Spleen (tissue), 11 donors: Measurements from ENCODE around the gene MYOT. TPM values are rescaled to one million over a fixed set of nuclear protein-coding genes. Genes with fewer than 3 reads are reported as not detected.

Experiments used
- DNase-seq: peaks from one replicate; pipeline ENCODE4 v3.0.0-alpha.2; 2020
- H3K27ac ChIP-seq, 8 donors: fragments of 200-600 bp; sonication (generic) in 7 of 8; 1 replicate in 4 of 8; 2 replicates in 4 of 8; pipeline versions ENCODE4 v1.5.0 to v1.8.0; 2016 to 2021; ENCODE audit warnings: inconsistent platforms in 4 of 8, mild to moderate bottlenecking in 4 of 8, moderate library complexity in 1 of 8
- H3K27me3 ChIP-seq, 7 donors: fragments of 200-600 bp; sonication (generic) in 6 of 7; replicated peaks in 1 of 7; 1 replicate in 4 of 7; 2 replicates in 3 of 7; pipeline versions ENCODE4 v1.5.0 to v1.8.0; 2016 to 2021; ENCODE audit warnings: inconsistent platforms in 3 of 7, mild to moderate bottlenecking in 1 of 7
- H3K36me3 ChIP-seq, 6 donors: fragments of 200-600 bp; sonication (generic) in 5 of 6; 1 replicate in 4 of 6; 2 replicates in 2 of 6; pipeline versions ENCODE4 v1.5.0 to v1.8.0; 2016 to 2021; ENCODE audit warnings: inconsistent platforms in 2 of 6
- H3K4me1 ChIP-seq, 6 donors: fragments of 200-600 bp; sonication (generic) in 5 of 6; 1 replicate in 3 of 6; 2 replicates in 3 of 6; pipeline versions ENCODE4 v1.5.0 to v1.8.0; 2016 to 2021; ENCODE audit warnings: inconsistent platforms in 3 of 6
- H3K4me3 ChIP-seq, 8 donors: fragments of 200-600 bp; sonication (generic) in 7 of 8; 1 replicate in 4 of 8; 2 replicates in 4 of 8; pipeline versions ENCODE4 v1.5.0 to v1.8.0; 2016 to 2021; ENCODE audit warnings: inconsistent platforms in 4 of 8, mild to moderate bottlenecking in 4 of 8, moderate library complexity in 2 of 8
- H3K9me3 ChIP-seq, 8 donors: fragments of 200-600 bp; sonication (generic) in 7 of 8; 1 replicate in 4 of 8; 2 replicates in 4 of 8; pipeline versions ENCODE4 v1.5.0 to v1.8.0; 2016 to 2021; ENCODE audit warnings: inconsistent platforms in 4 of 8
- POLR2A ChIP-seq, 3 donors: fragments of 450-650 bp; IDR thresholded peaks; one replicate each; pipeline ENCODE4 v1.5.1; 2017; ENCODE audit warnings: antibody characterized with exemption in 3 of 3, mild to moderate bottlenecking in 1 of 3
- POLR2AphosphoS5 ChIP-seq, 3 donors: sonication (generic); formaldehyde crosslinking; IDR thresholded peaks; one replicate each; pipeline ENCODE4 v1.5.1; 2017; ENCODE audit warnings: antibody characterized with exemption in 3 of 3
- WGBS, 5 donors: extraction: QIAGEN DNeasy Blood & Tissue Kit in 3 of 5; methylation state at CpG; one replicate each; pipeline versions ENCODE4 v1.1.5 to v1.1.7; 2013 to 2018; 5-methylcytosine and 5-hydroxymethylcytosine counted together
- intact Hi-C: fragments of 100-400 bp; cut with DNase I; formaldehyde crosslinking; loops from one replicate; pipeline ENCODE4 v1.15.0; 2023; ENCODE audit warnings: low total_unique reads
- polyA plus RNA-seq, 3 donors: library from polyadenylated mRNA; stranded (reverse); fragments of 200-250 nt; gene quantifications; one replicate each; pipeline ENCODE4 v1.2.1, GENCODE V29; 2013
- total RNA-seq, 7 donors: library from RNA; depleted of rRNA in 3 of 7; stranded (reverse); fragments of >200 nt in 3 of 7; fragmentation: NEBNext Ultra II Directional in 4 of 7; extraction: Animal tissue kit (Norgen Biotek cat#: 25700) in 4 of 7; gene quantifications; one replicate each; pipeline versions ENCODE4 v1.1.0 to v1.2.1, GENCODE V29; 2016 to 2021
- TF ChIP-seq, protein P1 (sequence below), 11 experiments: fragments of 200-600 bp in 7 of 11; fragments of 450-650 bp in 4 of 11; sonication (generic) in 4 of 11; IDR thresholded peaks in 8 of 11; conservative IDR thresholded peaks in 3 of 11; 1 replicate in 7 of 11; 2 replicates in 4 of 11; pipeline versions ENCODE4 v1.4.0 to v1.8.0; 2016 to 2021; ENCODE audit warnings: antibody characterized with exemption in 11 of 11, inconsistent platforms in 4 of 11, mild to moderate bottlenecking in 1 of 11
- donor health status: healthy with polysubstance abuse.
- donor health status: DM: no; HTN: no; CAD: no; lungs with moderate emphysema.
- donor health status: DM: no; HTN: no; CAD: no.
- donor health status: Bipolar disorder and iron deficiency.
- donor health status: healthy.
- donor health status: DM: no; HTN: no; CAD: no.
- donor health status: DM: yes; HTN: yes; CAD: no.

The MYOT gene
- total and polyA plus RNA-seq, 10 donors: 0.27 to 0.94 (median 0.66) TPM; not detected in 3

DNA sequence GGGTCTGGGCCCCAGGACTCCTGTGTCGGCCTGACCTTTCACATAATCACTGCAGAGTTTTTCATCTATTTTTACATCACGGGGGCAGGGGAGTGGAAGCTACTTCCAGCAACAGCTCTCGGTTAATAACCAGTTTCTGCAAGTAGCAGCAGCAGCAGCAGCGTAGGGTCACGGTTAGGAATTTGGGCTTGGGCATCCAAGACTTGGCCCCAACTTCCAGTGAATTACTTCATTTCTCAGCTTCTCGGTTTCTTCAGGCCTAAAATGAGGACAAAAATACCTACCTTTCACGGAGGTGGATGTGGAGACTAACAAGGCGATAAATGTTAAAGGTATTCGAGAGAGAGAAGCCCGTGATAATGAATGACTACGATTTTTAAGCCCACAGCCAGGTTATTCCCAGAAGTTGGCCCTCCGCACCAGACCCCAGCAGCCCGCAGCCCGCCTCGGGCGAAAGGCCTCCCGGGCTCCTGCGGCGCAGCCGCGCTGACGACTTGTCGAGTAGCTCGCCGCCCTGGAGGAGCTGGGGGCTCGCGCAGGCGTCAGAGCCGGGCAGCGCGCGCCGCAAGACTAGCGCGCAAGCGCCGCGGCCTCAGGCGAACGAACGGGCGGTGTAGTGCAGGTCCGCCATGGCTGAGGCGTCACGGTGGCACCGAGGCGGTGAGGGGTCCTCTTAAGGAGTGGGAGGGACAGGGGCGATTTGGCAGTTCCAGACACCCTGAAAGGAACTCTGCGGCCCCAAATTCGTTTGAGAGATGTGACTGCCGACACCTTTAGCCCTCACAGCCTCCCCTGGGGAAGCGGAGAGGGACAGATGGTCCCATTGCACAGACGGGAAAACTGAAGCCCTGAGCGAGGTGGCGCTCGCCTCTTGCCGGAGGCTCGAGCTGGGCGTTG, 21.5 kb downstream of the MYOT start, which contains the start of gene PKD2L2:
Gene PKD2L2 (plus strand): TSS at position 595 of the 897 bp plus-strand sequence. CDS start 35 bp downstream, at position 630.
- WGBS, 5 donors: 9 to 30% (median 15%) methylated on average over 39 to 59 of the region's 59 CpGs
- peak; percentile 97 for DNase-seq
- H3K9me3 ChIP-seq: no peaks in the 10 kb centered on the region
- H3K4me1 ChIP-seq: peaks cover 0 to 45% (median 16%) of the 10 kb centered on the region in 6 donors
- H3K36me3 ChIP-seq: no peaks in the 10 kb centered on the region
- peak within 1 kb of the TSS; percentile 87 to 94 (median 92) for H3K27ac ChIP-seq
- intact Hi-C loops: no loop called here
- H3K27me3 ChIP-seq: no peaks in the 10 kb centered on the region
- peak within 1 kb of the TSS; percentile 26 to 73 (median 42) for H3K4me3 ChIP-seq
- peak in 2 of 3 donors; percentile 71 to 73 for TF ChIP-seq POLR2A (IDR thresholded peaks at IDR 0.05)
- TF ChIP-seq, protein P1, sequence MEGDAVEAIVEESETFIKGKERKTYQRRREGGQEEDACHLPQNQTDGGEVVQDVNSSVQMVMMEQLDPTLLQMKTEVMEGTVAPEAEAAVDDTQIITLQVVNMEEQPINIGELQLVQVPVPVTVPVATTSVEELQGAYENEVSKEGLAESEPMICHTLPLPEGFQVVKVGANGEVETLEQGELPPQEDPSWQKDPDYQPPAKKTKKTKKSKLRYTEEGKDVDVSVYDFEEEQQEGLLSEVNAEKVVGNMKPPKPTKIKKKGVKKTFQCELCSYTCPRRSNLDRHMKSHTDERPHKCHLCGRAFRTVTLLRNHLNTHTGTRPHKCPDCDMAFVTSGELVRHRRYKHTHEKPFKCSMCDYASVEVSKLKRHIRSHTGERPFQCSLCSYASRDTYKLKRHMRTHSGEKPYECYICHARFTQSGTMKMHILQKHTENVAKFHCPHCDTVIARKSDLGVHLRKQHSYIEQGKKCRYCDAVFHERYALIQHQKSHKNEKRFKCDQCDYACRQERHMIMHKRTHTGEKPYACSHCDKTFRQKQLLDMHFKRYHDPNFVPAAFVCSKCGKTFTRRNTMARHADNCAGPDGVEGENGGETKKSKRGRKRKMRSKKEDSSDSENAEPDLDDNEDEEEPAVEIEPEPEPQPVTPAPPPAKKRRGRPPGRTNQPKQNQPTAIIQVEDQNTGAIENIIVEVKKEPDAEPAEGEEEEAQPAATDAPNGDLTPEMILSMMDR (IDR thresholded peaks at IDR 0.05 in 8 of 11, conservative IDR thresholded peaks at IDR 0.05 in 3 of 11): peak in 5 of 11 experiments; percentile 21 to 50 (median 41)
- peak; percentile 94 to 96 (median 96) for TF ChIP-seq POLR2AphosphoS5 (IDR thresholded peaks at IDR 0.05)

DNA sequence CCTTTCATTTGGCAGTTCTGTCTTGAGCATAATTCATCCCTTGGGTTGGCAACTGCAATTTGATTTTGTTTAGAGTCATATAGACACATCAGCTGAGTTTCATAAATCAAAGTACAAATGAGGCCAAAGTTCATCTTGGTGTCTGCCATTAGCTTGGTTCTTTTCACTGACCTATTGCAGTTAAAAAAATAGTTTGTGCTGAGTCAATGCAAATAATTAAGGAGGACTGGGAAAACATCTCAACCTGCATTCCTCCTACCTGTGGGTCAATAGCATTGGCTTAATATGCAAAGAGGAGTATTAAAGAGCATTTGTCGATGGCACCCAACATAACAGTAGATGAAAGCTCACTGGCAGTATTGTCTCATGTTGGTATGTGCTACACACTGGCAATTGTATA, 23.2 kb downstream of the MYOT start:
- 93 to 99% (median 97%) methylated on average over 1 of the region's 1 CpG for WGBS, 5 donors
- Histone ChIP-seq H3K36me3 (no peaks in the 10 kb centered on the region), H3K27ac (no peak overlapping the region), H3K27me3 (no peaks in the 10 kb centered on the region), H3K4me1 (peaks cover 0 to 44% (median 16%) of the 10 kb centered on the region in 6 donors), H3K4me3 (no peak overlapping the region), H3K9me3 (no peaks in the 10 kb centered on the region)
- TF ChIP-seq POLR2A (IDR thresholded peaks at IDR 0.05): no peak
- TF ChIP-seq POLR2AphosphoS5 (IDR thresholded peaks at IDR 0.05): no peak
- TF ChIP-seq, protein P1 (IDR thresholded peaks at IDR 0.05 in 8 of 11, conservative IDR thresholded peaks at IDR 0.05 in 3 of 11): no peak
- no peak for DNase-seq
- intact Hi-C loops: no loop called here

DNA sequence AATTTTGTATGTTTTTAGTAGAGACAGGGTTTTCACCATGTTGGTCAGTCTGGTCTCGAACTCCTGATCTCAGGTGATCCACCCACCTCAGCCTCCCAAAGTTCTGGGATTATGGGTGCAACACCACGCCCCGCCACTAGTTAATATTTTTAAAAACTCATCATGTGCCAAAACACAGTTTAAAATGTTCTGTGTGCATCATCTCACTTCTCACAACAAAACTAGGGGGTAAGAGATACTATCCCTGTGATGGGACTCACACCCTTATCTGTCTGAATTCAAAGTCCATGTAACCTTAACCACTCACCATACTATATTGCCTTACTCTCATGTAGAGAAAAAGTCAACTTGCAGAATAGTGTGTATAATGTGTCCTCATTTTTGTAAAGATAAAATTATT, 24.2 kb downstream of the MYOT start:
- no peaks in the 10 kb centered on the region for H3K9me3 ChIP-seq
- TF ChIP-seq, protein P1 (IDR thresholded peaks at IDR 0.05 in 8 of 11, conservative IDR thresholded peaks at IDR 0.05 in 3 of 11): peak in 2 of 11 experiments; percentile 17 to 28
- no peak for TF ChIP-seq POLR2A (IDR thresholded peaks at IDR 0.05)
- no peak overlapping the region for H3K27ac ChIP-seq
- H3K36me3 ChIP-seq: no peaks in the 10 kb centered on the region
- peaks cover 0 to 43% (median 16%) of the 10 kb centered on the region in 6 donors for H3K4me1 ChIP-seq
- WGBS, 5 donors: 88 to 100% (median 90%) methylated on average over 3 of the region's 3 CpGs
- H3K27me3 ChIP-seq: no peaks in the 10 kb centered on the region
- DNase-seq: no peak
- no peak overlapping the region for H3K4me3 ChIP-seq
- intact Hi-C loops: no loop called here

DNA sequence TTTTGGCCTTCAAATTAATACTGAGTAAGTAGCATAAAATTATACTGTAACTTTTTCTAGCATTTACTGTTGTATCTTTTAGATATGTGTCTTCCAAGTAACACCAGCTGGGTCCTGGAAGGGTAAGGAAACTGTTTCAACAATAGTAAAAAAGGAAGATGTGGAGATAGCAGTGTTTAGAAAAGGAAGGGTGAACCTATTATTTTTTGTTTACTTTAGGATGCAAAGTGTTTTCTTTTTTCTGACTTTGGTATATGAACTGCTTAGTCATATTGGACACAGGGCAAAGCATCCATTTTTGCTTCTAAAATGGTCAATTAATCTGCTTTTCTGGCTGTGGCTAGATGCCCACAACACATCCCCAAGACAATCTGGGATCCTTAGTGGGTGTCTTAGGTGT, 26.9 kb downstream of the MYOT start:
- TF ChIP-seq POLR2AphosphoS5 (IDR thresholded peaks at IDR 0.05) (no peak), POLR2A (IDR thresholded peaks at IDR 0.05) (no peak)
- TF ChIP-seq, protein P1 (IDR thresholded peaks at IDR 0.05 in 8 of 11, conservative IDR thresholded peaks at IDR 0.05 in 3 of 11): no peak
- no peaks in the 10 kb centered on the region for H3K27me3 ChIP-seq
- intact Hi-C loops: no loop called here

More for the DNA sequence above, 26.9 kb downstream of the MYOT start:
- Histone ChIP-seq H3K9me3 (no peaks in the 10 kb centered on the region), H3K4me3 (no peak overlapping the region), H3K36me3 (no peaks in the 10 kb centered on the region), H3K27ac (no peak overlapping the region), H3K4me1 (peaks cover 0 to 37% (median 3%) of the 10 kb centered on the region in 6 donors)
- no peak for DNase-seq
